HEK293 (cell line): ENCODE measurements around the gene B4GALT1.

ENCODE experiments used
- CTCF ChIA-PET: fragments of 350-600 bp; formaldehyde crosslinking; extraction: SDS; loops from one replicate; lab custom pipeline; 2021; ENCODE audit warnings: antibody characterized with exemption; lab: Yijun Ruan, JAX
- POLR2A ChIA-PET: fragments of 300-600 bp; formaldehyde crosslinking; extraction: SDS; loops from one replicate; lab custom pipeline; 2020; ENCODE audit warnings: antibody characterized with exemption, inconsistent platforms; lab: Yijun Ruan, JAX
- H3K27ac ChIP-seq: fragments of 200-500 bp; sonication (Bioruptor generic); 2 replicates; pipeline ENCODE4 v1.5.1; 2014; ENCODE audit warnings: low read depth, low read length, control low read depth, inconsistent platforms; ENCODE audit errors: extremely low read depth
- H3K36me3 ChIP-seq, 2 experiments: fragments of 200-500 bp in 1 of 2; sonication (Bioruptor generic) in 1 of 2; 1 replicate in 1 of 2; 2 replicates in 1 of 2; pipeline ENCODE4 v1.5.1; 2014 to 2017; ENCODE audit warnings: inconsistent platforms in 2 of 2, low read length in 2 of 2; ENCODE audit not compliant: control insufficient read depth in 2 of 2, insufficient read depth in 1 of 2
- H3K4me1 ChIP-seq: fragments of 200-500 bp; sonication (Bioruptor generic); 2 replicates; pipeline ENCODE4 v1.5.1; 2014; ENCODE audit warnings: mild to moderate bottlenecking, low read length, inconsistent platforms; ENCODE audit not compliant: control insufficient read depth, insufficient read depth
- H3K4me3 ChIP-seq: 2 replicates; pipeline ENCODE4 v1.5.1; 2011; ENCODE audit warnings: low read depth, mild to moderate bottlenecking, control low read depth, low read length, moderate library complexity
- H3K9me3 ChIP-seq: fragments of 200-500 bp; sonication (Bioruptor generic); 2 replicates; pipeline ENCODE4 v1.5.1; 2014; ENCODE audit warnings: low read depth, low read length, inconsistent platforms; ENCODE audit not compliant: control insufficient read depth, insufficient read depth
- ZBTB1 ChIP-seq: fragments of 450-650 bp; formaldehyde crosslinking; IDR thresholded peaks from 2 replicates; pipeline ENCODE4 v1.5.1; 2016; ENCODE audit warnings: missing biosample characterization, missing genetic modification characterization
- ZNF138 ChIP-seq: fragments of 450-650 bp; formaldehyde crosslinking; IDR thresholded peaks from 2 replicates; pipeline ENCODE4 v1.5.1; 2016; ENCODE audit warnings: missing biosample characterization, missing genetic modification characterization, borderline replicate concordance
- ZNF155 ChIP-seq: fragments of 450-650 bp; formaldehyde crosslinking; IDR thresholded peaks from 2 replicates; pipeline ENCODE4 v1.5.1; 2016; ENCODE audit warnings: missing biosample characterization, missing genetic modification characterization
- ZNF202 ChIP-seq: fragments of 450-650 bp; formaldehyde crosslinking; IDR thresholded peaks from 2 replicates; pipeline ENCODE4 v1.5.1; 2016; ENCODE audit warnings: missing biosample characterization, missing genetic modification characterization, borderline replicate concordance
- ZNF366 ChIP-seq: fragments of 450-650 bp; formaldehyde crosslinking; conservative IDR thresholded peaks from 2 replicates; pipeline ENCODE4 v1.5.1; 2016; ENCODE audit warnings: missing biosample characterization, missing genetic modification characterization
- ZNF394 ChIP-seq: fragments of 450-650 bp; formaldehyde crosslinking; IDR thresholded peaks from 2 replicates; pipeline ENCODE4 v1.5.1; 2016; ENCODE audit warnings: missing biosample characterization, missing genetic modification characterization, mild to moderate bottlenecking, moderate library complexity, borderline replicate concordance
- ZSCAN30 ChIP-seq: fragments of 450-650 bp; IDR thresholded peaks from 2 replicates; pipeline ENCODE4 v1.5.1; 2018; ENCODE audit warnings: missing biosample characterization, mild to moderate bottlenecking, missing genetic modification characterization, moderate library complexity
- TF ChIP-seq, protein P1 (sequence below): fragments of 450-650 bp; formaldehyde crosslinking; optimal IDR thresholded peaks from 2 replicates; pipeline ENCODE3; 2016; ENCODE audit warnings: missing biosample characterization, mild to moderate bottlenecking, missing genetic modification characterization
- TF ChIP-seq, protein P2 (sequence below): fragments of 450-650 bp; formaldehyde crosslinking; IDR thresholded peaks from 2 replicates; pipeline ENCODE4 v1.5.1; 2017; ENCODE audit warnings: missing biosample characterization, mild to moderate bottlenecking, missing genetic modification characterization, moderate library complexity
- TF ChIP-seq, protein P3 (sequence below): fragments of 450-650 bp; formaldehyde crosslinking; IDR thresholded peaks from 2 replicates; pipeline ENCODE4 v1.5.1; 2016; ENCODE audit warnings: missing biosample characterization, missing genetic modification characterization
- TF ChIP-seq, protein P4 (sequence below): sonication (generic); formaldehyde crosslinking; IDR thresholded peaks from 2 replicates; pipeline ENCODE4 v1.8.1; 2022; ENCODE audit warnings: mild to moderate bottlenecking, moderate library complexity, missing genetic modification reagents
- TF ChIP-seq, protein P5 (sequence below): fragments of 450-650 bp; formaldehyde crosslinking; IDR thresholded peaks from 2 replicates; pipeline ENCODE4 v1.5.1; 2016; ENCODE audit warnings: missing biosample characterization, missing genetic modification characterization
- TF ChIP-seq, protein P6 (sequence below): fragments of 450-650 bp; formaldehyde crosslinking; IDR thresholded peaks from 2 replicates; pipeline ENCODE4 v1.5.1; 2016; ENCODE audit warnings: missing biosample characterization, missing genetic modification characterization
- TF ChIP-seq, protein P7 (sequence below): fragments of 450-650 bp; formaldehyde crosslinking; IDR thresholded peaks from 2 replicates; pipeline ENCODE4 v1.5.1; 2016; ENCODE audit warnings: missing biosample characterization, missing genetic modification characterization, low read depth

The B4GALT1 gene

DNA sequence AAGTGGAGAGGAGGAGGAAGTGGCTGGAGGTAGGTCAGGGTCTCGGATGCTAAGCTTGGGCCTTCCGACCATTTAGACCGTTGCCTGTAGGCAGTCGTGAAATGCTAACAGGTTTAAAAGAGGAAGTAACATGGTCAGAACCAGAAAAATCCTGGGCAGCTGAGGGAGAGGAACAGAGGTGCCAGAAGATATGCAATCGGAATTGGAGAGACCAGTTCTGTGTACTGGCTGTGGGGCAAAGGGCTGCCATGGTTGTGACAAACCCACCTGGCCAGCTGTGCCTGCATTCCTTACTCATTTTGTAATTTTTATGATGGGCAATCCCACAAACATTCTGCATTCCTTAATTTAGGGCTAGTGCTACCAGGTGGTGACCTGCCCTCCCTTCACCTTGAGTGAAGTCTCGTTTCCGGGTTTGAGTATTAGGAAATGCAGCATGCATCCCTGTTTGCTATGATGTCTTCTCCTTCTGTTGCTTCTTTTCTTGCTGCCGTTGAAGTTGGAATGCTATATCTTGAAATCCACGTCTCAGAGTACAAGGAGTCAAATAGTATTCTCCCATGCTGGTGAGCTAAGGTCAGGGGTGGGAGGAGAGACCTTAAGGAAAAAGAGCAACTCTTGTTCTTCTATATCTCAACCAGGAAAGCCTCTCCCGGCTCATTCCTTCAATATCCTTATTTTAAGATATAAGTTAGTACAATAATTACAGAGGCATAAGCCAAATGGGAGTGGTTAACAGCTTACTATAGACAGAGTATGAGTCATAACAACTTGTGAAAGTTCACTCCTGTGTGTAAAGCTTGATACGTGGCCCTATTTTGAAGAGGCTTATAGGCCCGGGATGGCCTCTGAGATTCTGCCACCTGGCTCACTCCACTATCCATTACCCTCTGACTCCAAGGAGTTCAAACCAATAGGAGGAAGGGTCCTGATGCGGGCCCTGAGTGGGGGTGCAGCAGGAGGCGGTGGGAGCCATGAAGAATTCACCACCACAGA lies 37.0 kb downstream of the B4GALT1 start:
- TF ChIP-seq ZBTB1 (tag by site-specific recombination), result no peak
- TF ChIP-seq, protein P1, sequence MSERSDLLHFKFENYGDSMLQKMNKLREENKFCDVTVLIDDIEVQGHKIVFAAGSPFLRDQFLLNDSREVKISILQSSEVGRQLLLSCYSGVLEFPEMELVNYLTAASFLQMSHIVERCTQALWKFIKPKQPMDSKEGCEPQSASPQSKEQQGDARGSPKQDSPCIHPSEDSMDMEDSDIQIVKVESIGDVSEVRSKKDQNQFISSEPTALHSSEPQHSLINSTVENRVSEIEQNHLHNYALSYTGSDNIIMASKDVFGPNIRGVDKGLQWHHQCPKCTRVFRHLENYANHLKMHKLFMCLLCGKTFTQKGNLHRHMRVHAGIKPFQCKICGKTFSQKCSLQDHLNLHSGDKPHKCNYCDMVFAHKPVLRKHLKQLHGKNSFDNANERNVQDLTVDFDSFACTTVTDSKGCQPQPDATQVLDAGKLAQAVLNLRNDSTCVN (tag by site-specific recombination), result no peak
- TF ChIP-seq, protein P2, sequence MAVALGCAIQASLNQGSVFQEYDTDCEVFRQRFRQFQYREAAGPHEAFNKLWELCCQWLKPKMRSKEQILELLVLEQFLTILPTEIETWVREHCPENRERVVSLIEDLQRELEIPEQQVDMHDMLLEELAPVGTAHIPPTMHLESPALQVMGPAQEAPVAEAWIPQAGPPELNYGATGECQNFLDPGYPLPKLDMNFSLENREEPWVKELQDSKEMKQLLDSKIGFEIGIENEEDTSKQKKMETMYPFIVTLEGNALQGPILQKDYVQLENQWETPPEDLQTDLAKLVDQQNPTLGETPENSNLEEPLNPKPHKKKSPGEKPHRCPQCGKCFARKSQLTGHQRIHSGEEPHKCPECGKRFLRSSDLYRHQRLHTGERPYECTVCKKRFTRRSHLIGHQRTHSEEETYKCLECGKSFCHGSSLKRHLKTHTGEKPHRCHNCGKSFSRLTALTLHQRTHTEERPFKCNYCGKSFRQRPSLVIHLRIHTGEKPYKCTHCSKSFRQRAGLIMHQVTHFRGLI (tag by site-specific recombination), result no peak
- TF ChIP-seq ZNF138 (tag by site-specific recombination), result no peak
- TF ChIP-seq ZNF202 (tag by site-specific recombination), result no peak
- TF ChIP-seq, protein P3, sequence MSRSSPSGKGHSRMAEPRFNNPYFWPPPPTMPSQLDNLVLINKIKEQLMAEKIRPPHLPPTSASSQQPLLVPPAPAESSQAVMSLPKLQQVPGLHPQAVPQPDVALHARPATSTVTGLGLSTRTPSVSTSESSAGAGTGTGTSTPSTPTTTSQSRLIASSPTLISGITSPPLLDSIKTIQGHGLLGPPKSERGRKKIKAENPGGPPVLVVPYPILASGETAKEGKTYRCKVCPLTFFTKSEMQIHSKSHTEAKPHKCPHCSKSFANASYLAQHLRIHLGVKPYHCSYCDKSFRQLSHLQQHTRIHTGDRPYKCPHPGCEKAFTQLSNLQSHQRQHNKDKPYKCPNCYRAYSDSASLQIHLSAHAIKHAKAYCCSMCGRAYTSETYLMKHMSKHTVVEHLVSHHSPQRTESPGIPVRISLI (tag by site-specific recombination), result no peak
- TF ChIP-seq, protein P4, sequence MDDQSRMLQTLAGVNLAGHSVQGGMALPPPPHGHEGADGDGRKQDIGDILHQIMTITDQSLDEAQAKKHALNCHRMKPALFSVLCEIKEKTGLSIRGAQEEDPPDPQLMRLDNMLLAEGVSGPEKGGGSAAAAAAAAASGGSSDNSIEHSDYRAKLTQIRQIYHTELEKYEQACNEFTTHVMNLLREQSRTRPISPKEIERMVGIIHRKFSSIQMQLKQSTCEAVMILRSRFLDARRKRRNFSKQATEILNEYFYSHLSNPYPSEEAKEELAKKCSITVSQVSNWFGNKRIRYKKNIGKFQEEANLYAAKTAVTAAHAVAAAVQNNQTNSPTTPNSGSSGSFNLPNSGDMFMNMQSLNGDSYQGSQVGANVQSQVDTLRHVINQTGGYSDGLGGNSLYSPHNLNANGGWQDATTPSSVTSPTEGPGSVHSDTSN (CRISPR knock-in tag), result no peak
- TF ChIP-seq, protein P5, sequence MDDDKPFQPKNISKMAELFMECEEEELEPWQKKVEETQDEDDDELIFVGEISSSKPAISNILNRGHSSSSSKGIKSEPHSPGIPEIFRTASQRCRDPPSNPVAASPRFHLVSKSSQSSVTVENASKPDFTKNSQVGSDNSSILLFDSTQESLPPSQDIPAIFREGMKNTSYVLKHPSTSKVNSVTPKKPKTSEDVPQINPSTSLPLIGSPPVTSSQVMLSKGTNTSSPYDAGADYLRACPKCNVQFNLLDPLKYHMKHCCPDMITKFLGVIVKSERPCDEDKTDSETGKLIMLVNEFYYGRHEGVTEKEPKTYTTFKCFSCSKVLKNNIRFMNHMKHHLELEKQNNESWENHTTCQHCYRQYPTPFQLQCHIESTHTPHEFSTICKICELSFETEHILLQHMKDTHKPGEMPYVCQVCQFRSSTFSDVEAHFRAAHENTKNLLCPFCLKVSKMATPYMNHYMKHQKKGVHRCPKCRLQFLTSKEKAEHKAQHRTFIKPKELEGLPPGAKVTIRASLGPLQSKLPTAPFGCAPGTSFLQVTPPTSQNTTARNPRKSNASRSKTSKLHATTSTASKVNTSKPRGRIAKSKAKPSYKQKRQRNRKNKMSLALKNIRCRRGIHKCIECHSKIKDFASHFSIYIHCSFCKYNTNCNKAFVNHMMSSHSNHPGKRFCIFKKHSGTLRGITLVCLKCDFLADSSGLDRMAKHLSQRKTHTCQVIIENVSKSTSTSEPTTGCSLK (tag by site-specific recombination), result no peak
- TF ChIP-seq, protein P6, sequence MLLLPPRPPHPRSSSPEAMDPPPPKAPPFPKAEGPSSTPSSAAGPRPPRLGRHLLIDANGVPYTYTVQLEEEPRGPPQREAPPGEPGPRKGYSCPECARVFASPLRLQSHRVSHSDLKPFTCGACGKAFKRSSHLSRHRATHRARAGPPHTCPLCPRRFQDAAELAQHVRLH (tag by site-specific recombination), result no peak
- no peak for TF ChIP-seq ZNF394
- no peak for TF ChIP-seq ZSCAN30 (tag by site-specific recombination)
- no peak for TF ChIP-seq ZNF155 (tag by site-specific recombination)
- TF ChIP-seq, protein P7, sequence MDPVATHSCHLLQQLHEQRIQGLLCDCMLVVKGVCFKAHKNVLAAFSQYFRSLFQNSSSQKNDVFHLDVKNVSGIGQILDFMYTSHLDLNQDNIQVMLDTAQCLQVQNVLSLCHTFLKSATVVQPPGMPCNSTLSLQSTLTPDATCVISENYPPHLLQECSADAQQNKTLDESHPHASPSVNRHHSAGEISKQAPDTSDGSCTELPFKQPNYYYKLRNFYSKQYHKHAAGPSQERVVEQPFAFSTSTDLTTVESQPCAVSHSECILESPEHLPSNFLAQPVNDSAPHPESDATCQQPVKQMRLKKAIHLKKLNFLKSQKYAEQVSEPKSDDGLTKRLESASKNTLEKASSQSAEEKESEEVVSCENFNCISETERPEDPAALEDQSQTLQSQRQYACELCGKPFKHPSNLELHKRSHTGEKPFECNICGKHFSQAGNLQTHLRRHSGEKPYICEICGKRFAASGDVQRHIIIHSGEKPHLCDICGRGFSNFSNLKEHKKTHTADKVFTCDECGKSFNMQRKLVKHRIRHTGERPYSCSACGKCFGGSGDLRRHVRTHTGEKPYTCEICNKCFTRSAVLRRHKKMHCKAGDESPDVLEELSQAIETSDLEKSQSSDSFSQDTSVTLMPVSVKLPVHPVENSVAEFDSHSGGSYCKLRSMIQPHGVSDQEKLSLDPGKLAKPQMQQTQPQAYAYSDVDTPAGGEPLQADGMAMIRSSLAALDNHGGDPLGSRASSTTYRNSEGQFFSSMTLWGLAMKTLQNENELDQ (tag by site-specific recombination), result no peak
- no peak for TF ChIP-seq ZNF366
- ChIA-PET POLR2A (no interaction called here), CTCF (no interaction called here)
- Histone ChIP-seq H3K4me1 (peaks cover 7% of the 10 kb centered on the region), H3K4me3 (no peak overlapping the region), H3K27ac (no peak overlapping the region), H3K36me3 (peaks cover 0 to 74% of the 10 kb centered on the region in 2 experiments; a peak in 1 of 3 replicates), H3K9me3 (no peaks in the 10 kb centered on the region)
